Memory B cell (primary cell): Measurements from ENCODE around the gene UST.

Experiments used
- ATAC-seq: fragments of 150-1000 bp; cut with Tn5 transposase; 2 replicates; pipeline ENCODE4 v1.10.0; 2021; ENCODE audit warnings: low read depth, mild to moderate bottlenecking, moderate library complexity
- DNase-seq, 2 donors: peaks; one replicate each; pipeline ENCODE4 v3.0.0; 2022; ENCODE audit warnings: low spot score in 2 of 2
- H3K27ac Mint-ChIP-seq: one replicate; pipeline ENCODE4 v1.8.0; 2022; ENCODE audit warnings: mild to moderate bottlenecking, moderate library complexity, mixed read lengths
- H3K27me3 Mint-ChIP-seq: one replicate; pipeline ENCODE4 v1.8.0; 2022; ENCODE audit warnings: mixed read lengths
- H3K36me3 Mint-ChIP-seq: one replicate; pipeline ENCODE4 v1.8.0; 2022; ENCODE audit warnings: mild to moderate bottlenecking, mixed read lengths
- H3K4me1 Mint-ChIP-seq: one replicate; pipeline ENCODE4 v1.8.0; 2022; ENCODE audit warnings: mixed read lengths
- H3K4me3 Mint-ChIP-seq: one replicate; pipeline ENCODE4 v1.8.0; 2022; ENCODE audit warnings: mild to moderate bottlenecking, moderate library complexity, mixed read lengths
- H3K9me3 Mint-ChIP-seq: one replicate; pipeline ENCODE4 v1.8.0; 2022; ENCODE audit warnings: mixed read lengths

The UST gene

GRCh38 chr6:149063468-149063867, 316.6 kb downstream of the UST start:
- Mint-ChIP-seq H3K27me3 (no peaks in the 10 kb centered on the region), H3K4me3 (no peak overlapping the region), H3K27ac (no peak overlapping the region), H3K36me3 (no peaks in the 10 kb centered on the region), H3K9me3 (peaks cover 2% of the 10 kb centered on the region), H3K4me1 (peaks cover 26% of the 10 kb centered on the region)
- no peak for ATAC-seq
- DNase-seq, result no peak

GRCh38 chr6:149064001-149064659, 317.3 kb downstream of the UST start:
- H3K4me1 Mint-ChIP-seq, result peaks cover 29% of the 10 kb centered on the region
- peak overlapping the region; percentile 85 for H3K27ac Mint-ChIP-seq
- peaks cover 2% of the 10 kb centered on the region for H3K9me3 Mint-ChIP-seq
- H3K36me3 Mint-ChIP-seq, result no peaks in the 10 kb centered on the region
- H3K4me3 Mint-ChIP-seq, result no peak overlapping the region
- H3K27me3 Mint-ChIP-seq, result no peaks in the 10 kb centered on the region
- ATAC-seq (no peak), DNase-seq (no peak)

- ATAC-seq (no peak), DNase-seq (no peak)
- no peaks in the 10 kb centered on the region for H3K27me3 Mint-ChIP-seq
- peaks cover 2% of the 10 kb centered on the region for H3K9me3 Mint-ChIP-seq
- H3K36me3 Mint-ChIP-seq, result peaks cover 3% of the 10 kb centered on the region
- peak overlapping the region; percentile 85 for H3K27ac Mint-ChIP-seq
- no peak overlapping the region for H3K4me3 Mint-ChIP-seq
- peaks cover 32% of the 10 kb centered on the region for H3K4me1 Mint-ChIP-seq
Observed at GRCh38 chr6:149064660-149065015, 317.8 kb downstream of the UST start.

GRCh38 chr6:149065121-149065520, 318.3 kb downstream of the UST start:
- Mint-ChIP-seq H3K4me3 (no peak overlapping the region), H3K27me3 (no peaks in the 10 kb centered on the region), H3K4me1 (peaks cover 31% of the 10 kb centered on the region), H3K9me3 (peaks cover 2% of the 10 kb centered on the region), H3K36me3 (peaks cover 3% of the 10 kb centered on the region), H3K27ac (peak overlapping the region; percentile 85)
- ATAC-seq (no peak), DNase-seq (no peak)

GRCh38 chr6:149065658-149066556, 319.1 kb downstream of the UST start:
- Mint-ChIP-seq H3K4me3 (peak overlapping the region; percentile 36), H3K4me1 (peaks cover 23% of the 10 kb centered on the region), H3K27me3 (no peaks in the 10 kb centered on the region), H3K36me3 (peaks cover 3% of the 10 kb centered on the region), H3K9me3 (peaks cover 2% of the 10 kb centered on the region), H3K27ac (peak overlapping the region; percentile 85)
- DNase-seq (peak; percentile 23 to 62), ATAC-seq (peak; percentile 97)

- Mint-ChIP-seq H3K27ac (no peak overlapping the region), H3K4me3 (no peak overlapping the region), H3K4me1 (peaks cover 10% of the 10 kb centered on the region), H3K9me3 (no peaks in the 10 kb centered on the region), H3K36me3 (peaks cover 16% of the 10 kb centered on the region), H3K27me3 (no peaks in the 10 kb centered on the region)
- DNase-seq (no peak), ATAC-seq (no peak)
Observed at GRCh38 chr6:149071997-149072396, 325.2 kb downstream of the UST start.

GRCh38 chr6:149074832-149075258, 328.0 kb downstream of the UST start:
- peaks cover 17% of the 10 kb centered on the region for H3K36me3 Mint-ChIP-seq
- DNase-seq, result no peak
- no peaks in the 10 kb centered on the region for H3K9me3 Mint-ChIP-seq
- H3K27ac Mint-ChIP-seq, result no peak overlapping the region
- H3K4me3 Mint-ChIP-seq, result no peak overlapping the region
- no peaks in the 10 kb centered on the region for H3K27me3 Mint-ChIP-seq
- peaks cover 2% of the 10 kb centered on the region for H3K4me1 Mint-ChIP-seq
- no peak for ATAC-seq

- no peak overlapping the region for H3K4me3 Mint-ChIP-seq
- DNase-seq, result no peak
- ATAC-seq, result no peak
- H3K27ac Mint-ChIP-seq, result no peak overlapping the region
- H3K27me3 Mint-ChIP-seq, result no peaks in the 10 kb centered on the region
- no peaks in the 10 kb centered on the region for H3K9me3 Mint-ChIP-seq
- peaks cover 2% of the 10 kb centered on the region for H3K4me1 Mint-ChIP-seq
- H3K36me3 Mint-ChIP-seq, result peaks cover 17% of the 10 kb centered on the region
Observed at GRCh38 chr6:149075616-149076354, 329.0 kb downstream of the UST start.

GRCh38 chr6:149076355-149076734, 329.5 kb downstream of the UST start:
- Mint-ChIP-seq H3K4me3 (no peak overlapping the region), H3K27me3 (no peaks in the 10 kb centered on the region), H3K4me1 (peaks cover 2% of the 10 kb centered on the region), H3K9me3 (no peaks in the 10 kb centered on the region), H3K27ac (no peak overlapping the region), H3K36me3 (peaks cover 17% of the 10 kb centered on the region)
- ATAC-seq (no peak), DNase-seq (no peak)

- Mint-ChIP-seq H3K27me3 (no peaks in the 10 kb centered on the region), H3K36me3 (peaks cover 15% of the 10 kb centered on the region), H3K4me3 (no peak overlapping the region), H3K9me3 (no peaks in the 10 kb centered on the region), H3K4me1 (peaks cover 2% of the 10 kb centered on the region), H3K27ac (no peak overlapping the region)
- DNase-seq, result no peak
- ATAC-seq, result no peak
Observed at GRCh38 chr6:149077208-149077607, 330.4 kb downstream of the UST start.

GRCh38 chr6:149078211-149078782, 331.5 kb downstream of the UST start:
- peaks cover 13% of the 10 kb centered on the region for H3K36me3 Mint-ChIP-seq
- H3K4me1 Mint-ChIP-seq, result peaks cover 4% of the 10 kb centered on the region
- ATAC-seq (no peak), DNase-seq (no peak)
- no peaks in the 10 kb centered on the region for H3K27me3 Mint-ChIP-seq
- H3K27ac Mint-ChIP-seq, result no peak overlapping the region
- H3K9me3 Mint-ChIP-seq, result no peaks in the 10 kb centered on the region
- no peak overlapping the region for H3K4me3 Mint-ChIP-seq

GRCh38 chr6:149079456-149079855, 332.6 kb downstream of the UST start:
- DNase-seq (no peak), ATAC-seq (no peak)
- Mint-ChIP-seq H3K9me3 (no peaks in the 10 kb centered on the region), H3K27me3 (no peaks in the 10 kb centered on the region), H3K4me3 (no peak overlapping the region), H3K27ac (no peak overlapping the region), H3K4me1 (peaks cover 4% of the 10 kb centered on the region), H3K36me3 (peaks cover 10% of the 10 kb centered on the region)

GRCh38 chr6:149079911-149080491, 333.2 kb downstream of the UST start:
- Mint-ChIP-seq H3K27me3 (no peaks in the 10 kb centered on the region), H3K4me1 (peaks cover 4% of the 10 kb centered on the region), H3K36me3 (peaks cover 7% of the 10 kb centered on the region), H3K4me3 (no peak overlapping the region), H3K9me3 (no peaks in the 10 kb centered on the region), H3K27ac (no peak overlapping the region)
- DNase-seq (no peak), ATAC-seq (no peak)
